Measurements from ENCODE around the gene NUP35.

NUP35 gene, protein sequence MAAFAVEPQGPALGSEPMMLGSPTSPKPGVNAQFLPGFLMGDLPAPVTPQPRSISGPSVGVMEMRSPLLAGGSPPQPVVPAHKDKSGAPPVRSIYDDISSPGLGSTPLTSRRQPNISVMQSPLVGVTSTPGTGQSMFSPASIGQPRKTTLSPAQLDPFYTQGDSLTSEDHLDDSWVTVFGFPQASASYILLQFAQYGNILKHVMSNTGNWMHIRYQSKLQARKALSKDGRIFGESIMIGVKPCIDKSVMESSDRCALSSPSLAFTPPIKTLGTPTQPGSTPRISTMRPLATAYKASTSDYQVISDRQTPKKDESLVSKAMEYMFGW

DNA sequence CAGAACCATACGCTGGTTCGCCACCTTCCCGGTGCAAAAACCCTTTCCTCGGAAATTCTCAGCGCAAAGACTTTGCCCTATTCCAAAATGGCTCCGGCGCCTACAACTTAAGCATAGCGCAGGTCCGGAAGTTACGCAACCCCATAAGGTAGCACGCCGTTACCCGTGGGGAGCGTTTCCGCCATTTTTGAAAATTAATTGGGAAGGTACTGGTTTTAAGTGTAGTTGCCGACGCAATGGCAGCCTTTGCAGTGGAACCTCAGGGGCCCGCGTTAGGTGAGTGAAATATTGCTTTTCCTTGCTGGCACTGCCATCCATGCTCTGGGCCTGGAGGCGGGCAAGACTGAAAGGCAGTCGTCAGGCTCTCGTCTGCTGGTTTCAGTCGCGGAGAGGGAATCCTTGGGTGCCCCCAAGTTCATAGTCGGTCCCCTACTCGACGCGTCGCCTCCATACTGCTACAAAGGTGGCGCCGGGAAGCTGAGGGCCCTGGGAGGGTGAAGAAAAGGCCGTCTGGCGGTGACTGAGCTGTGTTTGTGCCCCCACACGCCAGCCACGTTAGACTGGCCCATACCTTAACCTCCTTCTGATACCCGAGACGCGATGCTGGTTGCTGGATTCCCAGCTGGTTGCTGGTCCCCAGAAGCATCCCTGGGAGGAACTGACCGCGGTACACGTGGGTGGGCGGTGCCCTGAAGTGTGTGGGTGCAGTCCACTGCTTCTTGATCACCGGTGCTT, at the start of gene NUP35:
Gene NUP35, plus strand, starts transcription at position 222 of the 735 bp plus-strand sequence. Its CDS starts 15 bp downstream, at position 237.
- DNase-seq: peak; percentile 87

- DNase-seq: no peak
These were observed 46.1 kb upstream of the NUP35 start for GRCh38 chr2:183078163-183078463.

GRCh38 chr2:183078464-183079138, 45.6 kb upstream of the NUP35 start, which contains the start of gene DUSP19:
Gene DUSP19, plus strand, starts transcription at chr2:183078747. Its CDS starts 187 bp downstream, at chr2:183078934.
- peak; percentile 87 for DNase-seq

- DNase-seq: no peak
These were observed 45.0 kb upstream of the NUP35 start for GRCh38 chr2:183079139-183079775.

- no peak for DNase-seq
These were observed 42.3 kb upstream of the NUP35 start for GRCh38 chr2:183081911-183082310.

DNA sequence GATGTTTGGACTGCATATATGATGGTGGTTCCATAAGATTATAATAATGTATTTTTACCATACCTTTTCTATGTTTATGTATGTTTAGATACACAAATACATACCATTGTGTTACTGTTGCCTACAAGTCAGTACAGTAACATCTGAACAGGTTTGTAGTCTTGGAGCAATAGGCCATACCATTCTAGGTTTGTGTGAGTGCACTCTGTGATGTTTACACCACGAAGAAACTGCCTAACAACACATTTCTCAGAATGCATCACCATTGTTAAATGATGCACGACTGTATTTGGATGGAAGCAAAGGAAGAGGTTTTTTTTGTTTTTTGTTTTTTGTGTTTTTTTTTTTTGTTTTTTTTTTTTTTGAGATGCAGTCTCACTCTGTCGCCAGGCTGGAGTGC, 36.2 kb upstream of the NUP35 start:
- DNase-seq: no peak

DNA sequence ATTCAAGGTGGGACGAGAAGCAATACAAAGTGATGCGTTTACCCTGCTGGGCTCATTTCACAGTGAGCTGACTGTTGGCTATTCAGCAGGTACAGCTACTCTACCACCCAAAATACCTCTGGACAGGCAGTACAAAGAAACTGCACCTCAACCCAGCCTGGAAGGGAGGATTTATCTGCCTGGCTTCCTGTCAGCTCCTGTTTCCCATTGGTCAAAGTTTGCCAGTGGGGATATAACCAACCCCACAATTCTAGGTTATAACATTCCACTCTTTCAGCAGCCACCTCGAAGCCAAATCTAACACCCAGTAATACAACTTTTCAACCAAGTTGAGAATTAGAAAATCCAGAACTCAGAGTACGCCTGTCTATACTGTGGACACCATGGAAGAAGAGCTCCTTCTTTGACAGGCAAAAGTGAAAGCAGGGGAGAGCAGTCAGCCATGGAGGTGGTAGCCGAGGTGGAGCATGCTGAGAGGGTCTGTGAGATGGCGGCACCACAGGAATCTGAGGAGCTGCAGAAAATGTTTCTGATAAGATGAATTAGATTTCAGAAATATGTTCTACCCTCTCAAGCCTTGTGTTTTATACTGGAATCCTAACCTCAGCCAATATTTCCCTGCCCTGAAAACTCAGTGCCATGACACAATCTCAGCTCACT, 34.9 kb upstream of the NUP35 start:
- DNase-seq: no peak

DNA sequence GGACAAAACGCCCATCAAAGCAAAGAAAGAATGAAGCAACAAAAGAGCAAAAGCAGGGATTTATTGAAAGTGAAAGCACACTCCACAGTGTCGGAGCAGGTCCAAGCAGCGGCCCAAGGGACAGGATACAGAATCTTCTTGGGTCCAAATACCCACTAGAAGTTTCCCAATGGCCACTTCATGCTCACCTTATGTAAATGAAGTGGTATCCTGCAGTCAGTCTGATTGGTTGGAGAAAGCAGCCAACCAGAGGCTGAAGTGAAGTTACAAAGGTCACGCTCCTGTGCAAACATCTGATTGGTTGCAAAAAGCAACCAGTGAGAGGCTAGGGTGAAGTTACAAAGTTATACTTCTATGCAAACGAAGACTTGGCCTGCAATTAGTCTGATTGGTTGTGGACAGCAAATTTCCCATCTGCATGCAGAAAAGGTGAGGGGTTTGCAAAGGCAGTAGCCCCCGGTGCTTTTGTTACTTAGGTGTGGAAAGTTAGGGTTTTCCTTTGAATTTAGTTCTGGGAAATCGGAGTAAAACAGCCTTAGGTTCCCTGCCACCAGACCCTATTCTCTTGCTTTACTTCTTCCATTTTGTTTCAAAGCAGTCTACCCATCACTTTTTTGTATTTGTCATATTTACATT, 32.8 kb upstream of the NUP35 start:
- DNase-seq: no peak

DNA sequence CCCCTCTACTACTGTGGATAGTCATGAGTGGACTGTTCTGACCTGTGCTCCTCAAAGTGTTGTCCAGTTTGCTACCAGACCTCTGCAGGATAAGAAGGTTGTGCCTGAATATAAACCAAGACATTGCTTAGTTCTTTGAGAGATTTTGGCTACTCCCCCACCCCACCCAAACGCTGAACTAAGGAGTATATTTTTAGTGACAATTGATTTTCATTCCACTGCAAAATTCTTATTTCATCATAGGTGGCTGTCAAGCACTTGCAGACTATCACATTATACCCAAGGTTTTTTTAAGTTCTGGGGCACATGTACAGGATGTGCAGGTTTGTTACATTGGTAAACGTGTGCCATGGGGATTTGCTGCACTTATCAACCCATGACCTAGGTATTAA, 32.3 kb upstream of the NUP35 start:
- DNase-seq: no peak

GRCh38 chr2:183093857-183094657, 30.2 kb upstream of the NUP35 start:
- DNase-seq: no peak

DNA sequence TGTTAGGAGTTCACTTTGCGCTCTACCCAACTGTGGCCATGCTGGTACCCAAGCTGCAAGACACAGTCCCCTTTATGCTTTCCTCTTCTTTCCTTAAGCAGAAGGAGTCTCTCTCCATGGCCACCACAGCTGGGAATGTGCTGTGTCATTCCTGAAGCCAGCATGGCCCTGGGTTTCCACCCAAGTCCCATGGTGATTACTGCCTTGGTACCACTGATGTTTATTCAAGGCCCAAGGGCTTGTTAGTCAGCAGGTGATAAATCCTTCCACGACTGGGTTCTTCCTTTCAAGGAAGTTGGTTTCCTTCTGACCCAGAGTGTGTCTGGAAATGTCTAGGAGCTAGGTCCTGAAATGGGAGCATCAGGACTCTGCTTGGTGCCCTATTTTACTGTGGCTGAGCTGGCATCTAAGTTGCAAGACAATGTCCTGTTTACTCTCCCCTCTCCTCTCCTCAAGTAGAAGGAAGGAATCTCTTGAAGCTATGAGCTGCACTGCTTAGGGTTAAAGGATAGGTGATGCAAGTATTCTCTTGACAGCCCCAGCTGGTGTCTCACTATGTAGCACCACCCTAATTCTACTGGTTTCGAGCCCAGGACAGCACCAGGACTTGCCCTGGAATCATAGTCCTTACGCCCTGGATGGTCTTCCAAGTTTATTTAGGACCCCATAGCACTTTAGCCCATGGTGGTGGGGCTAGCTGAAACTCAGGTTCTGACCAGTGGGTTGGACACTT, 18.7 kb upstream of the NUP35 start:
- DNase-seq: no peak

GRCh38 chr2:183112577-183112976, 11.7 kb upstream of the NUP35 start:
- DNase-seq: no peak

DNA sequence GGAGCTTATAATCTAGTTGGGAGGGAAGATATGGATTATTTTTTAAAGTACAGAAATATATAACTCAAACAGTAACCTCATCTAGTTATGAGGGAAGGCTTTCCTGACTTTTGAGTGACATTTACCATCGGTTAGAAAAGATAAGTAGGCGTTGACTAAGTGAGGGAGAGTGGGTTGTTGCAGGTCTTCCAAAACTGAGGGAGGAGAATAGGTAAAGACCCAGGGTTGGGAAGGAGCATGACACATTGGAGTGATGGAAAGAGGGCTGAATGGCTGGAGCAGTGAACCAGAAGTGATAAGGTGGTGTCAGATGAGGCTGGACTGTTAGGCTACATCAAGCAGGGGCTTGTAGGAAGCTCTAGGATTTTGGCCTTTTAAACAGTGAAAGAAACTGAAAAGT, 10.6 kb upstream of the NUP35 start:
- DNase-seq: no peak

- DNase-seq: no peak
These were observed 7.0 kb upstream of the NUP35 start for GRCh38 chr2:183117226-183117625.

DNA sequence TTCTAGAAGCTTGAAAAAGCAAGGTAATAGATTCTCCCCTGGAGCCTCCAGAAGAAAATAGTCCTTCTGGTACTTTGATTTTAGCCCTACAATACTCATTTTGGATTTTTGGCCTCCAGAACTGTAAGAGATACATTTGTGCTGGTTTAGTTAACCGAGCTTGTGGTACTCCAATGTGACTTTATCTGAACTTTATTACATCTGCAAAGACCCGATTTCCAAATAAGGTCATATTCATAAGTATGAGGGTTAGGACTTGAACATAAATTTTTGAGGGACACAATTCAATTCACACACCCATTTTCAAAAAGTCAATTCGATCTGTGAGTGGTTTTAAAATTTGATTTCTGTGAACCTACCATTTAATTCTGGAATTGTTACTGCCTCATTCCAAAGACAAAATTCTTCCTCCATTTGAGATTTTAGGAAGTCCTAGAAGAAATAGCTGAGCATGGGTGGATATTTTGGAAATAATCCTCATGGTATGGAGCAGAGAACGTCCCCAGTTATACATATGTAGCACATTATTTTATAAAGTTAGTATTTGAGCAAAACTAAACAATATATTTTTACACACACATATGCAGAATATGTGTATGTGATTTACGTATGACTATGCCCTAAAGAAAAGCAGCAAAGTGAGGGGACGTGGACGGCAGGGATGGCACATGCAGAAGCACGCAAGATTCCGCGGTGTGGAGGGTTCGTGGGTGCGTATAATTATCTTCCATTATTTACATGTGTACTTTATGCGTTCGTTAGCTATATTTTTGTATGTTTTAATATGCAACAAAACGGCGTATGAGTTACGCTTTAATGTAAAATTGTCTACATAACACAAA, 905 bp upstream of the NUP35 start:
- DNase-seq: no peak

DNA sequence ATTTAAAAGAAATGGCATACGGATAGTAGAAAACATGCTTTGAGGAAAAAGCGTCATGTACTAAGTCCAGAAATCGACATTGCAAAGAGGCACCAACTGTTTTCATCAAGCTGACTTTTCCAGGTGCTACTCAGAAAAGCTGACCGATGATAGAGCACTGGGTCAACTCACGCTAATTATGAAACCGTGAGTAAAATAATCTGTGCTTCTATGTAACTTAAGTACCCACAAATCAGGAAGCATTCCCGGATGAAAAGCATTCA, 353 bp upstream of the NUP35 start:
- peak; percentile 83 for DNase-seq

DNA sequence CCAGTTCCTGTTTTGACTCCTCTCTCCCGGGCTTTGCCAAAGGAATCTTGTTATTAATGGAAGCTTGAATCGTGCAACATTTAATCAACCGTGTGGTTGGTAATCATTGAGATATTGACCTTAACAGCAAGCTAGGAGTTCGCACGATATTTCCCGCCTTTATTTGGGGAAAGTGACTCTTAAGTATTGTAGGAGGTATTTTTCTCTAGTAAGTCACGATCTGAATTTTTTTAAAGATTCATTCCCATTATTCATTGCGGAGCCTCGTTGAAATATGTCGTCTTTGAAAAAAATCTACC, 663 bp downstream of the NUP35 start:
- no peak for DNase-seq

GRCh38 chr2:183125659-183126341, 1.6 kb downstream of the NUP35 start:
- DNase-seq: no peak

DNA sequence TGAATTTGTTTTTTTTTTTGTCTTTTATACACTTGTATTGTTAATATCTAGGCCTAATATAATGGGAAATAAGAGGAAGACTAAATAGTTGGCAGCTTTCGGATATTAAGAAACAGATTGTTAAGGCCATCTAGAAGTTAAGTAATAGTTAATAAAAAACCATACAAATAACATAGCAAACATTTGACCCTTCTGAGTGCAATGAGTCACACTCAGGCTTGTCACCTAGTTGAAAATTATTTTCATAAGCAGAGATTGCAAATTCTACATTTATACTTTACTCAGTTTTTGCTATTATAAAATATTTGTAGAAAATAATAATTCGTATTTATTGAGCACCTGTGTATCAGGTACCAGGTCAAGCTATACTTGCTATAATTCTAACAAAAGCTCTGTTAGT, 2.4 kb downstream of the NUP35 start:
- DNase-seq: no peak

- no peak for DNase-seq
These were observed 9.8 kb downstream of the NUP35 start for GRCh38 chr2:183134016-183134415.

Data from NCI-H2081 treated with DMSO at 0.1 percent for 48 hours (cell line).